NAMALWA (cell line): ENCODE results near the gene CDH2.

Experiments used
- DNase-seq: peaks from one replicate; pipeline ENCODE4 v3.0.0-alpha.2; 2015; ENCODE audit warnings: low spot score

The CDH2 gene

GRCh38 chr18:28081516-28081915 lies 95.4 kb downstream of the CDH2 start:
- no peak for DNase-seq

GRCh38 chr18:28080876-28081300 lies 96.0 kb downstream of the CDH2 start:
- DNase-seq = peak; percentile 5

- no peak for DNase-seq
Measured at GRCh38 chr18:28079883-28080282, 97.0 kb downstream of the CDH2 start.

- DNase-seq = no peak
Measured at GRCh38 chr18:28078849-28079248, 98.1 kb downstream of the CDH2 start.

- DNase-seq = no peak
Measured at GRCh38 chr18:28078298-28078697, 98.6 kb downstream of the CDH2 start.

GRCh38 chr18:28075501-28075900 lies 101.4 kb downstream of the CDH2 start:
- DNase-seq = no peak

- no peak for DNase-seq
Measured at GRCh38 chr18:28074076-28074475, 102.9 kb downstream of the CDH2 start.

GRCh38 chr18:28073658-28074057 lies 103.3 kb downstream of the CDH2 start:
- no peak for DNase-seq

- DNase-seq = no peak
Measured at GRCh38 chr18:28071199-28071598, 105.7 kb downstream of the CDH2 start.

GRCh38 chr18:28068207-28068606 lies 108.7 kb downstream of the CDH2 start:
- DNase-seq = no peak

GRCh38 chr18:28067346-28067745 lies 109.6 kb downstream of the CDH2 start:
- DNase-seq = no peak

GRCh38 chr18:28065793-28066186 lies 111.1 kb downstream of the CDH2 start:
- DNase-seq = no peak

- no peak for DNase-seq
Measured at GRCh38 chr18:28065031-28065792, 111.7 kb downstream of the CDH2 start.

GRCh38 chr18:28063926-28064325 lies 113.0 kb downstream of the CDH2 start:
- DNase-seq = no peak

GRCh38 chr18:28063271-28063761 lies 113.6 kb downstream of the CDH2 start:
- DNase-seq = no peak

GRCh38 chr18:28062443-28062842 lies 114.5 kb downstream of the CDH2 start:
- DNase-seq = no peak

GRCh38 chr18:28059861-28060260 lies 117.1 kb downstream of the CDH2 start:
- DNase-seq = no peak

GRCh38 chr18:28050545-28050944 lies 126.4 kb downstream of the CDH2 start:
- DNase-seq = no peak

- DNase-seq = no peak
Measured at GRCh38 chr18:28048612-28049011, 128.3 kb downstream of the CDH2 start.

GRCh38 chr18:28045880-28046279 lies 131.1 kb downstream of the CDH2 start:
- DNase-seq = no peak

- no peak for DNase-seq
Measured at GRCh38 chr18:28045176-28045810, 131.6 kb downstream of the CDH2 start.

GRCh38 chr18:28044036-28044435 lies 132.9 kb downstream of the CDH2 start:
- DNase-seq = no peak

GRCh38 chr18:28043631-28044030 lies 133.3 kb downstream of the CDH2 start:
- no peak for DNase-seq

- no peak for DNase-seq
Measured at GRCh38 chr18:28041366-28041765, 135.6 kb downstream of the CDH2 start.
